Common myeloid progenitor, CD34-positive (primary cell): ENCODE measurements around the gene EPN1.

ENCODE experiments used
- CTCF ChIA-PET: fragments of 350-600 bp; sonication (Branson Sonifier 250); formaldehyde crosslinking; loops from one replicate; lab custom pipeline; 2021; ENCODE audit warnings: antibody characterized with exemption; lab: Charles Lee
- POLR2A ChIA-PET: fragments of 350-600 bp; sonication (Branson Sonifier 250); formaldehyde crosslinking; loops from one replicate; lab custom pipeline; 2021; ENCODE audit warnings: antibody characterized with exemption; lab: Charles Lee
- DNase-seq, 3 donors: peaks; one replicate each; pipeline versions ENCODE4 v3.0.0 to v3.0.0-alpha.2; 2013
- H3K27ac ChIP-seq, 2 experiments: 1 replicate in 1 of 2; 2 replicates in 1 of 2; pipeline ENCODE4 v1.7.0; 2013; ENCODE audit warnings: inconsistent platforms in 2 of 2, low read length in 2 of 2, mild to moderate bottlenecking in 2 of 2, low read depth in 1 of 2, moderate library complexity in 1 of 2; ENCODE audit not compliant: severe bottlenecking in 2 of 2, insufficient read depth in 1 of 2, poor library complexity in 1 of 2
- H3K27me3 ChIP-seq, 5 experiments: replicated peaks in 2 of 5; 1 replicate in 3 of 5; 2 replicates in 2 of 5; pipeline versions ENCODE4 v1.6.1 to v1.7.0; 2013; ENCODE audit warnings: low read length in 4 of 5, mild to moderate bottlenecking in 2 of 5, moderate library complexity in 2 of 5, inconsistent platforms in 1 of 5; ENCODE audit not compliant: insufficient read depth in 5 of 5, control insufficient read depth in 4 of 5
- H3K36me3 ChIP-seq, 4 experiments: 1 replicate in 2 of 4; 2 replicates in 2 of 4; pipeline versions ENCODE4 v1.6.1 to v1.7.0; 2013; ENCODE audit warnings: low read length in 3 of 4, control low read depth in 1 of 4, mild to moderate bottlenecking in 1 of 4; ENCODE audit not compliant: control insufficient read depth in 4 of 4, insufficient read depth in 4 of 4
- H3K4me1 ChIP-seq, 4 experiments: 1 replicate in 3 of 4; 2 replicates in 1 of 4; pipeline versions ENCODE4 v1.6.1 to v1.7.1; 2013; ENCODE audit warnings: low read length in 3 of 4, mild to moderate bottlenecking in 3 of 4, control low read depth in 1 of 4, inconsistent platforms in 1 of 4, moderate library complexity in 1 of 4; ENCODE audit not compliant: control insufficient read depth in 4 of 4, insufficient read depth in 4 of 4; ENCODE audit errors: control extremely low read depth in 1 of 4
- H3K4me3 ChIP-seq, 7 experiments: 1 replicate in 4 of 7; 2 replicates in 3 of 7; pipeline versions ENCODE4 v1.5.1 to v1.7.0; 2013; ENCODE audit warnings: mild to moderate bottlenecking in 7 of 7, low read length in 6 of 7, moderate library complexity in 6 of 7, inconsistent platforms in 2 of 7, low read depth in 2 of 7, control low read depth in 1 of 7; ENCODE audit not compliant: insufficient read depth in 4 of 7, control insufficient read depth in 1 of 7; ENCODE audit errors: extremely low read depth in 1 of 7
- H3K9me3 ChIP-seq, 5 experiments: 1 replicate in 4 of 5; 2 replicates in 1 of 5; pipeline versions ENCODE4 v1.6.1 to v1.7.1; 2013; ENCODE audit warnings: low read length in 4 of 5, mild to moderate bottlenecking in 2 of 5, inconsistent platforms in 1 of 5, low read depth in 1 of 5, moderate library complexity in 1 of 5; ENCODE audit not compliant: control insufficient read depth in 4 of 5, insufficient read depth in 2 of 5; ENCODE audit errors: control extremely low read depth in 1 of 5
- WGBS: methylation state at CpG from one replicate; pipeline ENCODE4 v1.1.5; 2013; ENCODE audit not compliant: insufficient coverage; 5-methylcytosine and 5-hydroxymethylcytosine counted together

The EPN1 gene

GRCh38 chr19:55694241-55694655 is 19.2 kb downstream of the EPN1 start:
- ChIA-PET CTCF (no interaction called here), POLR2A (no interaction called here)
- no peaks in the 10 kb centered on the region for H3K4me1 ChIP-seq
- DNase-seq = no peak
- H3K36me3 ChIP-seq = peaks cover 4 to 90% (median 64%) of the 10 kb centered on the region in 4 experiments
- no peak overlapping the region for H3K27ac ChIP-seq
- H3K27me3 ChIP-seq = no peaks in the 10 kb centered on the region
- no peak overlapping the region for H3K4me3 ChIP-seq
- WGBS = 97% methylated on average over 15 of the region's 15 CpGs
- H3K9me3 ChIP-seq = no peaks in the 10 kb centered on the region

- no peak overlapping the region for H3K4me3 ChIP-seq
- H3K27ac ChIP-seq = no peak overlapping the region
- no peaks in the 10 kb centered on the region for H3K4me1 ChIP-seq
- 94% methylated on average over 30 of the region's 37 CpGs for WGBS
- POLR2A ChIA-PET = no interaction called here
- DNase-seq = no peak
- no peaks in the 10 kb centered on the region for H3K9me3 ChIP-seq
- CTCF ChIA-PET = no interaction called here
- H3K27me3 ChIP-seq = no peaks in the 10 kb centered on the region
- peaks cover 2 to 86% (median 61%) of the 10 kb centered on the region in 4 experiments for H3K36me3 ChIP-seq
These were observed 19.8 kb downstream of the EPN1 start for GRCh38 chr19:55694656-55695491.

- ChIA-PET POLR2A (interaction anchor here (0.6 kb wide), 1 partner anchor 14 kb away, joined by 11 read pairs; no protein-coding TSS in a partner anchor), CTCF (no interaction called here)
- WGBS = 90% methylated on average over 14 of the region's 23 CpGs
- DNase-seq = no peak
- H3K27ac ChIP-seq = no peak overlapping the region
- H3K4me3 ChIP-seq = no peak overlapping the region
- no peaks in the 10 kb centered on the region for H3K27me3 ChIP-seq
- H3K4me1 ChIP-seq = no peaks in the 10 kb centered on the region
- H3K36me3 ChIP-seq = peaks cover 2 to 81% (median 54%) of the 10 kb centered on the region in 4 experiments
- no peaks in the 10 kb centered on the region for H3K9me3 ChIP-seq
These were observed 20.7 kb downstream of the EPN1 start for GRCh38 chr19:55695511-55696290.

- Histone ChIP-seq H3K36me3 (peaks cover 2 to 76% (median 53%) of the 10 kb centered on the region in 4 experiments), H3K9me3 (no peaks in the 10 kb centered on the region), H3K4me3 (no peak overlapping the region), H3K27me3 (no peaks in the 10 kb centered on the region), H3K27ac (no peak overlapping the region), H3K4me1 (no peaks in the 10 kb centered on the region)
- no peak for DNase-seq
- ChIA-PET POLR2A (interaction anchor here (0.6 kb wide), 1 partner anchor 15 kb away, joined by 11 read pairs; no protein-coding TSS in a partner anchor), CTCF (no interaction called here)
- 98% methylated on average over 15 of the region's 20 CpGs for WGBS
These were observed 21.5 kb downstream of the EPN1 start for GRCh38 chr19:55696301-55697068.

- H3K27ac ChIP-seq = no peak overlapping the region
- WGBS = 80% methylated on average over 2 of the region's 12 CpGs
- H3K36me3 ChIP-seq = peaks cover 2 to 70% (median 50%) of the 10 kb centered on the region in 4 experiments
- no peaks in the 10 kb centered on the region for H3K4me1 ChIP-seq
- no peak overlapping the region for H3K4me3 ChIP-seq
- no peak for DNase-seq
- POLR2A ChIA-PET = no interaction called here
- no peaks in the 10 kb centered on the region for H3K9me3 ChIP-seq
- CTCF ChIA-PET = no interaction called here
- H3K27me3 ChIP-seq = no peaks in the 10 kb centered on the region
These were observed 22.0 kb downstream of the EPN1 start for GRCh38 chr19:55697069-55697440.

GRCh38 chr19:55697698-55698097 is 22.7 kb downstream of the EPN1 start:
- DNase-seq = no peak
- H3K4me1 ChIP-seq = no peaks in the 10 kb centered on the region
- ChIA-PET POLR2A (no interaction called here), CTCF (no interaction called here)
- WGBS = 97% methylated on average over 8 of the region's 8 CpGs
- no peaks in the 10 kb centered on the region for H3K27me3 ChIP-seq
- H3K27ac ChIP-seq = no peak overlapping the region
- no peaks in the 10 kb centered on the region for H3K9me3 ChIP-seq
- no peak overlapping the region for H3K4me3 ChIP-seq
- peaks cover 2 to 64% (median 47%) of the 10 kb centered on the region in 4 experiments for H3K36me3 ChIP-seq
